ENCODE results near the gene NPRL2. TPM values are rescaled to one million over a fixed set of nuclear protein-coding genes. Genes with fewer than 3 reads are reported as not detected.

NPRL2 gene
- total and polyA plus RNA-seq, 2 of the 8 experiments (the other 6 are each of a cell fraction or from before 2014, with no cell fraction given) = 28.4 to 51.4 TPM

GRCh38 chr3:50317300-50317699 lies 33.3 kb downstream of the NPRL2 start:
- H2BK15ac ChIP-seq (ENCODE audit: low read length) = no peak overlapping the region
- no peak overlapping the region for H3K23ac ChIP-seq (ENCODE audit: insufficient read length)
- FAIRE-seq (no peak), DNase-seq (ENCODE audit: low read depth in 1 of 2, low spot score in 2 of 2) (no peak)
- no peak overlapping the region for H2BK12ac ChIP-seq (ENCODE audit: low read depth, low read length)
- no peak overlapping the region for H3K4ac ChIP-seq (replicated peaks; ENCODE audit: insufficient read length, low read depth, low read length)
- no peak overlapping the region for H4K5ac ChIP-seq (ENCODE audit: insufficient read length, low read depth, low read length)
- no peak overlapping the region for H2BK5ac ChIP-seq (ENCODE audit: low read depth, low read length)
- H3K9ac ChIP-seq (replicated peaks in 1 of 4; ENCODE audit: extremely low read depth in 1 of 4, low read depth in 3 of 4, low read length in 3 of 4) = peak overlapping the region in 1 of 4 experiments; percentile 10; a peak in 1 of 7 replicates
- H2AFZ ChIP-seq (ENCODE audit: low read length) = no peak overlapping the region
- WGBS, 2 experiments (ENCODE audit: extremely low coverage in 1 of 2, insufficient coverage in 1 of 2, insufficient read length in 1 of 2, insufficient replicate concordance in 2 of 2, low coverage in 1 of 2, low lambda C conversion rate in 2 of 2, missing lambda C conversion rate in 1 of 2) = 83% methylated on average over 6 of the region's 6 CpGs; no CpG with 5 or more reads in 1 of the 2 experiments
- H2AK5ac ChIP-seq (ENCODE audit: low read depth, low read length) = no peak overlapping the region
- peaks cover 0 to 25% of the 10 kb centered on the region in 2 experiments; a peak in 3 of 4 replicates for H3K79me2 ChIP-seq (ENCODE audit: control insufficient read depth in 1 of 2, insufficient read depth in 2 of 2, low read length in 2 of 2)
- peaks cover 16 to 34% (median 28%) of the 10 kb centered on the region in 4 experiments for H3K36me3 ChIP-seq (ENCODE audit: control insufficient read depth in 2 of 4, insufficient read depth in 4 of 4, low read length in 3 of 4)
- POLR2A ChIA-PET (ENCODE audit: partially characterized antibody) = interaction anchor here (0.7 to 12.6 kb wide), 3 partner anchors 12 to 25 kb away, joined by 3 to 149 read pairs (median 36); partner anchors contain the start of genes HYAL1, HYAL3, IFRD2 and NAA80
- no peaks in the 10 kb centered on the region for H3K27me3 ChIP-seq (replicated peaks in 1 of 4; ENCODE audit: control insufficient read depth in 3 of 4, extremely low read depth in 1 of 4, insufficient read depth in 3 of 4, low read length in 3 of 4)
- no peak overlapping the region for H4K91ac ChIP-seq (replicated peaks; ENCODE audit: insufficient read length, low read length)
- H3K9me3 ChIP-seq (ENCODE audit: insufficient read depth in 2 of 2, low read depth in 1 of 2, low read length in 1 of 2) = peaks cover 0 to 1% of the 10 kb centered on the region in 2 experiments; a peak in 1 of 4 replicates
- peaks cover 10% of the 10 kb centered on the region for H3K23me2 ChIP-seq (ENCODE audit: low read depth, low read length)
- no peak overlapping the region; the same call in 1 of the 2 replicates for H3K27ac ChIP-seq (ENCODE audit: low read depth, low read length)
- peaks cover 20% of the 10 kb centered on the region for H3K79me1 ChIP-seq (ENCODE audit: low read depth, low read length)
- H3K4me1 ChIP-seq (replicated peaks in 1 of 4; ENCODE audit: control insufficient read depth in 3 of 4, insufficient read depth in 4 of 4, low read length in 3 of 4) = peaks cover 0 to 15% (median 10%) of the 10 kb centered on the region in 4 experiments; a peak in 6 of 7 replicates
- H3K14ac ChIP-seq (ENCODE audit: insufficient read length) = no peak overlapping the region
- H2BK120ac ChIP-seq (replicated peaks; ENCODE audit: low read depth, low read length) = no peak overlapping the region
- peaks cover 19 to 35% of the 10 kb centered on the region in 2 experiments for H4K20me1 ChIP-seq (replicated peaks in 1 of 2; ENCODE audit: control insufficient read depth in 1 of 2, insufficient read depth in 2 of 2, low read length in 2 of 2)
- no peak overlapping the region for H3K4me3 ChIP-seq (ENCODE audit: extremely low read depth in 1 of 4, insufficient read depth in 2 of 4, low read depth in 3 of 4, low read length in 4 of 4)
- H3K56ac ChIP-seq (replicated peaks; ENCODE audit: insufficient read length, low read depth, low read length) = no peak overlapping the region
- CTCF ChIA-PET (ENCODE audit: partially characterized antibody) = interaction anchor here (0.6 to 3.6 kb wide), 5 partner anchors 10 to 139 kb away, joined by 4 to 17 read pairs (median 5); partner anchors contain the start of genes HYAL1 and TUSC2
- no peak overlapping the region for H3K18ac ChIP-seq (ENCODE audit: extremely low read depth, low read length)
- peak overlapping the region; percentile 54; the same call in 1 of the 2 replicates for H4K8ac ChIP-seq (ENCODE audit: extremely low read depth, insufficient read depth, low read length)
- no peak overlapping the region for H2BK20ac ChIP-seq (ENCODE audit: low read length)
- no peak overlapping the region; a peak in 1 of 4 replicates for H3K4me2 ChIP-seq (ENCODE audit: insufficient read depth in 1 of 2, low read depth in 2 of 2, low read length in 2 of 2)
- TF ChIP-seq RNF2 (IDR thresholded peaks at IDR 0.05; ENCODE audit: borderline replicate concordance, low read depth, low read length, missing control alignments, poor library complexity, severe bottlenecking) (no peak), SIRT6 (IDR thresholded peaks at IDR 0.05; ENCODE audit: low read length) (no peak), MAX (IDR thresholded peaks at IDR 0.05) (no peak), HDAC6 (IDR thresholded peaks at IDR 0.05; ENCODE audit: low read depth, low read length) (no peak), PHF8 (conservative IDR thresholded peaks at IDR 0.05; ENCODE audit: low read depth, low read length) (no peak), POLR2AphosphoS5 (IDR thresholded peaks at IDR 0.05; ENCODE audit: low read depth, low read length) (no peak), RFX5 (IDR thresholded peaks at IDR 0.05; ENCODE audit: borderline replicate concordance, low read depth, low read length) (no peak), NRF1 (IDR thresholded peaks at IDR 0.05; ENCODE audit: low read depth, low read length) (no peak), GABPA (IDR thresholded peaks at IDR 0.05; ENCODE audit: borderline replicate concordance, insufficient read depth, low read length) (no peak), RBBP5 (IDR thresholded peaks at IDR 0.05; ENCODE audit: borderline replicate concordance, low read depth, low read length) (no peak), NANOG (IDR thresholded peaks at IDR 0.05; ENCODE audit: insufficient read depth, low read depth, low read length, poor library complexity, severe bottlenecking) (no peak)

All from H1 (cell line).